GM12872 (cell line): ENCODE results near the gene KCNIP1.

ENCODE experiments used
- CTCF ChIP-seq: IDR thresholded peaks from 3 replicates; pipeline ENCODE4 v1.5.1; 2011; ENCODE audit warnings: low read depth, mild to moderate bottlenecking, low read length, moderate library complexity; ENCODE audit not compliant: insufficient read depth

Gene KCNIP1

GRCh38 chr5:170470275-170470674 is 33.5 kb upstream of the KCNIP1 start:
- no peak for TF ChIP-seq CTCF

- TF ChIP-seq CTCF: no peak
Measured at GRCh38 chr5:170470808-170471404, 32.9 kb upstream of the KCNIP1 start.

GRCh38 chr5:170471551-170472178 is 32.2 kb upstream of the KCNIP1 start:
- TF ChIP-seq CTCF: no peak

- no peak for TF ChIP-seq CTCF
Measured at GRCh38 chr5:170473642-170474041, 30.2 kb upstream of the KCNIP1 start.

GRCh38 chr5:170474489-170475274 is 29.1 kb upstream of the KCNIP1 start:
- no peak for TF ChIP-seq CTCF

- TF ChIP-seq CTCF: no peak
Measured at GRCh38 chr5:170475294-170476000, 28.4 kb upstream of the KCNIP1 start.

- TF ChIP-seq CTCF: no peak
Measured at GRCh38 chr5:170476704-170477103, 27.1 kb upstream of the KCNIP1 start.
